HG02571 (cell line): ENCODE results near the gene ZNF503.

Experiments
- ATAC-seq: cut with Tn5 transposase; IDR thresholded peaks from one replicate; pipeline ENCODE4 v1.9.1; 2021; ENCODE audit warnings: mild to moderate bottlenecking, moderate library complexity; ENCODE audit not compliant: unreplicated experiment

Gene ZNF503

DNA sequence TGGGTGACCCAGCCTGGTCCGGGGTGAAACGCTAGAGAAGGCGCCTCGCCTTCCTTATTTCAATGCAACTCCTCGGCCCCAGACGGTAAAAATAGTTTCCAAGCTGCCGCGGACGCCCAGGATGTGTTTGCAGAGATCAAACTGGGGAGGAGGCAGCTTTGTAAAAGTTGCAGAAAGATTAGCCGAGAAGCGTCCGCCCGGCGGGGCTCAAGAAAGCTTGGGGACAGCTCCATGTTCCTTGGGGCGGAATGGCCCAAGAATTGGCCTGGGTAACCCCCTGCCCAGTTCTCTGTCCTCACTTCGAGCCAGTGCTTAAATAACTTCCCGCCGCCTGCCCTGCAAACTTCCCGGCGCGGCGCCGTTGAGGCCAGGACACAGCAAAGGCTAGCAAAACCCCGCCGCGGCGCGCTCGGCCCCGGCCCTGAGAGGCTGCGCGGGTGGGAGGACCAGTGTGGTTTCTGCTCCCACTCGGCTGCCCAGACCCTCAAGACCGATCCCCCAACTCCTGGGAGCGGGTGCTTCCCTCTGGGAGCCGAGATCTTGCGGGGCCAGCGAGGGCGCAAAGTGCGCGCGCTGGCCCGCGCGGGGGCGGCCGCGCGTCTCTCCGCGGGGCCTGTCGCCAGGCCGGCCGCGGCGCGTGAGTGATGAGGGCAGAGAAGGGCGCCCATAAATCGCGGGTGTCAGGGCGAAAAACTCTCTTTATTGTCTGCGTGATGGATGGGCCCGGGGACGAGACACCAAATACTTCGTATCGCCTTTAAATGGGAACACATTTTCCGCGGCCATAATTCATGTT is 6.3 kb upstream of the ZNF503 start:
- ATAC-seq = no peak

DNA sequence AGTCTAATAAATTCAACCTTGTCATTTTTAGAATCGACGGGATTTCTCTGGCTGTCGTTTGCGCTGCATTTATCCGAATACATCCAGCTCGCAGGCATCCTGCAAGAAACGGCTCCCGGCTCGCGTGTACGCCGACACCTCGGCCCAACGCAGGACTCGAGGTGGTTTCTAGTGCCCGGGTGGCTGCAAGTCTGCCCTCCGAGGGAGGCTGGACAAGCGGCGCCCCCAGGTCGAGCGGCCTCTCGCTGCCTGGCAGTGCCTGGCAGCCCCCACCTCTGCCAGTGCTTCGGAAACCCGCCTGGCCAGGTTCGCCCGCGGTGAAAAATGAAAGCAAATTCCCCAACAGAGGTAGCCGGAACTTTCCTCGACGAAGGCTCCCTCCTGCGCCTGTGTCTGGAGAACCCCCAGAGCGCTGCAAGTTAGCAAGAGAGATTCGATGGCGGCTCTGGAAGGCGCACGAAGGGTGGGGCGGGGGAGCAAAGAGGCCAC is 5.7 kb upstream of the ZNF503 start:
- no peak for ATAC-seq

DNA sequence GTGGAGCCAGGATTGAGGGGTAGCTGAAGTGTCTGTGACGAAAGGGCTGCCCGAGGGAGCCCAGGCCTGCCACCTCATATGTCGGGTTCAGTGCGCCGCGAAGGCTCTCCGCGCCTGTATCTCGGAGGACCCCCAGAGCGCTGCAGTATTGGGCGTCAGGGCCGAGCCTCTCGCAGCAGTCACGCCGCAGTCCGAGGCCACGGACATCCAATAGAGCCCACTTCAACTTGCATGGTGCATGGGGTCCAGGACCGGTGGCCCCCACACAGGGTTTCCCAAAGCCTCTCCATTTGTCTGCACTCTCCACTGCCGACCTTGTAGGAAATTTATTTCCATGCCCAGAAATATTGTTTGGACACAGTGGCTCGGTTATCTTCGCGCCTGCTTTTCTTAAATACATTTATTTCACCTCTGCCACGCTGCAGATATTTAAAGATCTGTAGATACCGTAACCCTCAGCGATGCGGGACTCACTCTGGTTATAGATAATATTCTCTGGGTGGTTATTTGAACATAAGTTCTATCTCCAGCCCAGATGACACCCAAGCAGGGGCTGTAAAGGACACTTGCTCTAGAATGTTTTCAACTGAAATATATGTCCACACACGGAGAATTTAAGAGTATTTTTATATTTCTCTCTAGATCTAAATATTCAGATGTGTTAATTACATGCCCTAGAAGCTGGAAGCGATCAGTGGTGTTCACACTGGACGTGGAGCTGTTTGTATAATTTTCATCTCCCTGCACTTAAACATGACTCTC is 5.1 kb upstream of the ZNF503 start:
- ATAC-seq = no peak

DNA sequence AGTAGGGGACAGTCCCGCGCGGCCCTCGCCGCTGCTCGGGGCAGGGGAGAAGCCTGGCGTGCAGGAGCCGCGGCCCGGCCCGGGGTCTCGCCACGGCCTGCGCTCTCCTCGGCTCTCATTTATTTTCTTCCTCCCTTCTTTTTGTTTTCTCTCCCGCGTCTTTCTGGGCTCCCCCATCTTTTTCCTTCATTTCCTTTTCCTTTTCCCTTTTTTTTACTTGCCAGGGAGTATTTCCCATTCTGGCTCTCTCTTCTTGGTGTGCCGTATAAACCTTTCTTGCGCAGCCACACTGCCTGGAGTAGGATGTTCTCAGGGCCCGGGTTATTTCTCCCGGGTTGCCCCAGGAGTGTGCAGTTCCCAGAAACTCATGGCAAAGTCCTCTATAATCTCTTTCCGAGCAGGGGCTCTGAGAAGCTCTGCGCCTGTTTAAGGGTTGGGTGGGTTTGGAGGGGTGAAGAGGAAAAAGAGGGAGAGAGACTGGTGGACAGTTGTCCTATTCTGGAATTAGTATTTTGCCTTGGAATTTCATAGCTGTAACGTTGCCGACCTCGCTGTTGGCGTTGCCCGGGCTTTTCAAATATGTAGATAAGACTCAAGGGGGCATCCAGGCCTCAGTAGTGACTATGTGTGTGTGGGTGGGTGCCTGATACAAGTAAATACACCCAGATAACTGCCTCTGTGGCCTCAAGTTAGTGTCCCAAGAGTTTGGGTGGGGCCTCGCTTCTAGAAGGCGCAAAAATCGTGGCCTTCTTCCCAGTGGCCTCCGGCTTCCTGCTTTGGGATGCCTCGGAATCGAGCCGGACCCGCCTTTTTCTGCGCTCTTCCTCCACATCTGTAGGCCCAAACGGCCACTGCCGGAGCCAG is 4.3 kb upstream of the ZNF503 start:
- ATAC-seq = no peak

DNA sequence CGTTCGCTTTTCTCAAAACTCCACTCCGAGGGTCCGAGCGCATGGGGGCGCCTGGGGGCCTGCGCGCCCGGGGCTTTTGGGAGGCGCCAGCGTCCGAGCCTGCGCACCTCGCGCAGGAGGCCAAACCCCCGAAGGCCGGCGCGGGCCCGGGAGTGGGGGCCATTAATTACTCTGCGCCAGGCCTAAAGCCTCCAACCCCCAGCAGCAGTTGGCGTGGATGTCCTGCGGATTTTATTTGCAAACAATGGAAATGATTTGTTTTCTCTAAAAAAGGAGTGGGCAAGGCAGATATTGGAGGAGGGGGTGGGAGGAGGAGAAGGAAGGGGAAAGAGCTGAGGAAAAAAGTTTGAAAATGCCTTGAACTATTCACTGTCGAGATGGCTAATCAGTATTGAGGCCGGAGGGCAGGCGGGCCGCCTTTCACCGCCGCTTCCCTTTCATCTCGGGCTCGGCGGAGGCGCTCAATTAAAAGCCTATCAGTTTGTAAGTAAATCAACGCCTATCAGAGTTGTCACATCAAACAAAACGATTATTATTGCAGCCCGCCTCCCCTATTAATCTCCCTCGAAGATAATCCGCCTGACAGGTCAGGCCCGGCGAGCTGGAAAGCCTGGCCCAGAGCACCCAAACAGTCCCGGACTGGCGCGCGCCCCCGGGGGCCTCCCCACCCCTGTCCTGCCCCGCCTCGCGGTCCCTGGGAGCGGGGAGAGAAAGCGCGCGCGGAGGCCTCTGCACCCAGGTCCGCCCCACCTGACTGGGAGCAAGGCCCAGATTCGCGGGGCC is 3.4 kb upstream of the ZNF503 start:
- ATAC-seq = no peak

DNA sequence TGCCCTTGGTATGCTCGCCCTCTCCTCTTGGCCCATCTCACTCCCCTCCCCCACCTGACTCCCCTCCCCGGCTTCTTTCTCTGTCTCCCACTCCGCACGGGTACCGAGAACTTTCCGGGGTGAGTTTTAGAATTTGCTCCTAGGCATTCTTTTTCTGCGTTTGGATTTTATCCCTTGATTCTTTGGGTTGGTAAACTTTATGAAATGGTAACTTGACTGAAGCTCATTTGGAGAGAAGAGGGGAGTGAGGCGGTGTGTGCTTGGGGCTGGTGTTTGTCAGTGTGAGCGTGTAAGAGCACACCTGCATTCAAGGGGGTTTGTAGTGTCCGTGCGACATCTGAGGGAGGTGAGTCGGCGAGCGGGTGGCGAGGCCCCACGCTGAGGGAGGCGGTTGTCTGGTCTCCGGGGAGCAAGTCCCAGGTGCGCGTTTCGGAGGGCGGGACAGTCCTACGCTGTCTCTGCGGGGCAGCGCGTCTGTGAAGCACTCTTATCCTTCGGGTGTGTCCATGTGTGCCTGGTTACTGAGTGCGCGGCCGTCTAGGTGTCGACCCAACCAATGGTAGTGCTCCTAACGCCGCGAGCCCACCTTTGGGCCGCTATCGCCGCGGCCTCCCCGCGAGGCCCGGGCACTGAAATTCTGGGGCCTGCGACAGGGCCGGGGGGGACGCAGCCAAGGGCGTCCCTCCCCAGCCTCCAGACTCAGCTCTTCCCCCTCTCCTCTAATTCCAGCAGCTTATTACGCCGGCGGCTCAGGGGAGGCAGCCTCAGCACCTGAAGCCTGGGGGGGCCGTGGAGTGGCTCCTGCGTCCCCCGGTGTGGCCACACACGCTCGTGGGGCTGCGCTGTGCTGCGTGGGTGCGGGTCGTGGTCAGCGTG is 2.6 kb upstream of the ZNF503 start:
- ATAC-seq = no peak

DNA sequence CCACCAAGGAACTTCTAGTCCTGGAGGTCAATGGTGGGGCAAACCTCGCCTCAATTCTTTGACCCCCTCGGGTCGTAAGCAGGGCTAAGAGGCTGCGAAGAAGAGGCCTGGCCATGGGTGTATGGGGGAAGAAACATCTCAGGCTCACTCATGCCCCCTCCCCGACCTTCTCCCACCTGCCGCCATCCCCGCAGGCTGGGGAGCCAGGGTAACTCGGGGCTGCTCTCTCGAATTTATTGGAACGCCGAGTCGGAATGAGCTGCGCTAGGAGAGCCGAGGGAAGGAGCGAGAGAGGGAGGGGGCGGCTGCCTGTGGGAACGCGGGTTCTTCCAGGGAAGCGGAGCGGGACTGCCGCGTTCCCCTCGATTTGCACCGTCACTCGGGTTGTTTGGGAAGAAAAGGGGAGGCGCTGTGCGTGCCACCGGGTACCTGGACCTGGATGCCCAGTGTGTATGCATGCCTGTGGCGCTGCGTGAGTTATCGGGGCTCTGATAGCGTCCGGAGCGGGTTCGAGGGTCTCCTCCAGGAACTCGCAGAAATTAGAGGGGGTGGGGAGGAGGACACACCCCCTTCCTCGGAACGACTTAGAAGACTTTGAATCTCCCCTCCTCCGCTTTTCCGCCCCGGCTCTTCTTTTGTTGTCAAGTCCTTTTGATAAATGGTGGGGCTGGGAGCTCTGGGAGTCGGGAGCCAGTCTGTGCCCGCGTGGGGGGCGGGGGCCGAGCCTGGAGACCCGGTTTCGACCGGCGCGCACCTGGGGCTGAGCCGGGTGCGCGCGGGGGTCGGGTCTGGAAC is 1.8 kb upstream of the ZNF503 start:
- no peak for ATAC-seq

DNA sequence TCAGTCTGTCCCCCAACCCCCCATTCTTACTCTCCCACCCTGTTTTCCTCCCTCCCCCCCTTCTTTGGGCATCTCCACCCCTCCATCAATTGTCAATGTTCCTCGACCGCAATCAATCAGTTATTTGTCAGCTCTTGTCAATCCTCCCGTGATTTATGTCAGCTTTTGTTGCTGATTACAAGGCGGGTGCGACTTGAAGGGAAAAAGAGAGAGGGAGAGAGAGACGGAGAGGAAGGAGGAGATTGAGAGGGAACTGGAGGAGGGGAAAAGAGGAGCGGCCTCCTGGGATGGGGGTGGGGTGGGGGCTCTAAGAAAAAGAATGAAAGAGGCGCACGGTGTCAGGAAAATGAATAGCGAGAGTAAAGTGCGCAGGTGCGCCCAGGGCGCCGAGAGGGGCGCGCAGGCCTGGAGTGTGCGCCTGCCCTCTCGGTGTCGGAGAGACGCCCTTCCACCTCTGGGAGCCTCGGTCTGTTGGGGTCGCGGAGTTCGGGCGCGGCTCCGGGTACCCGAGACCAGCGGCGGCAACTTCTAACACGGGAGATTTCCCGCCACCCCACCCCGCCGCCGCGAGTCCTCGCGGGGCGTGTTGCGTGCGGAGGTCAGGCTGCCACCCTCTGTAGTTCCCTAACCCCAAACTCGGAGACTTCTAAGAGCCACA is 1.1 kb upstream of the ZNF503 start:
- no peak for ATAC-seq

DNA sequence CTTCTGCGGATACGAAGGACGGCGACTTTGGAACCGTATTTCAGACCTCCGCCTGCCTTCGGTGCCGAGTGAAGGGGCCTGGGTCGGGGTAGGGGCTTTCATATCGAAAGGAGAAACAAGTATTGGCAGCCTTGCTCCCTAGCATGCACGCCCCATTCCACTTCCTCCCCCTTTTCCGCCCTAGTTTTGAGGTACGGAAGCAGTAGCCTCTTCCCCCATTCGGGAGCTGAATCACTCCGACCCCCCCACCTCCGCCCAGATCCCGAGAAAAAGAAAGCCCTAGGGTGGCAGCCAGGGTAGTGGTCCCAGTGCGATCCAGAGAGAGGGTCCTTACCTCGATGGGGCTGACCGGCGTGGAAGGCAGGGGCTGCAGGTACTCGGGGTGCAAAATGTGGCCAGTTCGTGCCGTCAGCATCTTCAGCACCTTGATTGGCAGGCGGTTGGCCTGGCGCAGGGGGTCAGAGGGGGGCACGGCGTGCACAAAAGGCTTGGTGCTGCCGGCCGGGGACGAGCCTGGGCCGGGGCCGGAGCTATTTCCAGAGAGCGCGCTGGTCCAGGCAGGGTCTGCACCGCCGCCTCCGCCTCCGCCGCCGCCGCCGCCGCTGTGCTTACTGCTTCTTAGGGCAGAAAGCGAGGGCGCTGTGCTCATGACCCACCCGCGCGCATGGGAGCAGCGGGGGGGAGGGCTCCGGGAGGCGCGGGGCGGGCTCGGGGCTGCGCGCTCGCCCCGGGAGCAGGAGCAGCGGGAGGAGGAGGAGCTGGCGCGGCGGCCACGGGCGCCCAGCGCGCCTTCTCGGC is 594 bp downstream of the ZNF503 start:
- no peak for ATAC-seq

DNA sequence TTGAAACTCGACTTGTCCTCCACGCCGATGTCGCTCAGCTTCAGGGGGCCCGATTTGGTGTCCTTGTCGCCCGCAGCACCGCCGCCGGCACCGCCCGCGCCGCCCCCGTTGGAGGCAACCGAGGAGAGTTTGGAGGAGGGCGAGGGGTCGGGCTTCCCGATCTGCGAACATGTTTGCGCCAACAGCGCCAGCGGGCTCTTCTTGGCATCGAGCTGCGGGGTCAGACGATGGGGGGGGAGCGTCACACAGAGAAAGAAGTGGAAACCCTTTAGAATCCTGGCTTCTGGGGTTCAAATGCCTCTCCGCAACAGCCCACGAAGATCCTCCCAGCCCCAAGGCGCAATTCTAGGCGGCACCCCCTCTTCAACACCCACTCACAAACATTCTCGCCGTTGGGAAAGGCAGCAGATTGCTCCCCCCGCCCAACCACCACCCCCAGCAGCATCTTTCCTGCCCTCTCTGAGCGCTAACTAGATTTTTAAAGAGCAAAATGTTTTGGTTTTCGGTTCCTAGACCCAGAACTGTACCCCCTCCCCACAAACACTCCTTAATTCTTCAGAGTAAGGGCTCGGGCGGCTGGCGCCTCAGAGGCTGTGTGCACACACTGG is 1.3 kb downstream of the ZNF503 start:
- no peak for ATAC-seq

DNA sequence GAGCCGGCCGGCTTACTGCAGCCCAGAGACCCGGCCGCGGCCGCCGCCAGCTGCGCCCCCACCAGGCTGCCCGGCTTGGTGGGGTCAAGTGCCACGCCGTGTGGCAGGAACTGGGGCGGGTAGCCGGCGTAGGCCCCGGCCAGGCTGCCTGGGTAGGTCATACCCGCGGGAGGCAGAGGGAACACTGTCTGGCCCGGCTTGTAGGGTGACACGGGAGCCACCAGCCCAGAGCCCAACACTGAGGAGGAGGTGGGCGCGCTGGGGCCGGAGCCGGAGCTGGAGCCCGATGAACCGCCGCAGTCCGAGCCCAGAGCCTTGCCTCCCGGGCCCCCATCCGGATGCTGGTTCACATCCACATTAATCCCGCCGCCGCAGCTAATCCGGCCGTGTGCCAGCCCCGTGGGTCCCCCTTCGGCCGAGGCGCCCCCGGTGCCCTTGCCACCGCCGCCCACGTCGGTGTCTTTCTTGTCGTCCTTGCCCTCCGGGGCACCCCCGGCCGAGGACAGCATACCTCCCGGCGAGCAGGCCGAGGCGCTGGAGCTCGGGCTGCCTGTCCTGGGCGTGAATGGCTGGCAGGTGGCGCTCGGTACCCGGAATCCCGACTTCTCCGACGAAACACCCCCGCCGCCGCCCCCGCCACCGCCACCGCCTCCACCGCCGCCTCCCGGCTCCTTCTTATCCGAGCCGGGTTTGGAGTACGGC is 2.0 kb downstream of the ZNF503 start:
- peak; percentile 43 for ATAC-seq

DNA sequence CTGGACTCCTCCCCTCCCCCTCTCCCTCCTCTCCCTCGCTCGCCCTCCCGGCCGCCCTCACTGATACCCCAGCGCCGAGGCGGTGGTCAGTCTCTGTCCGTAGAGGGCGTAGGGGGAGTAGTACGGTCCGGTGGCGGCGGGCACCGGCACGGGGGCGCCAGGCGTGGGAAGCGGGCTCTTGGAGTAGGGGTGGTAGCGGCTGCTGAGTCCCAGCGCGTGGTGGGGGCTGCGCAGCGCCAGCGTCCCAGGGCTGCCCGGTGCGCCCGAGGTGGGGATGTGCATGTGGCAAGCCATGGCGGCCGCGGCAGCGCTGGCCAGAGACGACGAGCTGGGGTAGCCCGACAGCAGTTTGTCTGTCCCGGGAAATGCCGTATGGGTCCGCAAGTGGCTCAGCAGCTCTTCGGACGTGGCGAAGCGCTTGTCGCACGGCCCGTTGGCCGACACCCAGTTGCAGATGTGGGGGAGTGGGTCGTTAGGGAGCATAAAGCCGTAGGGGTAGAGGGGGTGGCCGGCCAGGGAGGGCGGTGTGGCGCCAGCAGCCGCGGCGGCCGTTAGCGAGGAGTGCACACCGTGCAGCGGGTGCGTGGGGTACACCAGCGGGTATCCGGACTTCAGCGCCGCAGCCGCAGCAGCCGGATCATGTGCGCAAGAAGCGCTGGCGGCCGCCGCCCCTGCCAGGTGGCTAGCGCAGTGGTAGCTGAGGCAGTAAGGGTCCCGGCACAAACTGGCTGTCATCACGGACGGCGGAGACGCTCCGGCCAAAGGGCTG is 2.7 kb downstream of the ZNF503 start:
- no peak for ATAC-seq

DNA sequence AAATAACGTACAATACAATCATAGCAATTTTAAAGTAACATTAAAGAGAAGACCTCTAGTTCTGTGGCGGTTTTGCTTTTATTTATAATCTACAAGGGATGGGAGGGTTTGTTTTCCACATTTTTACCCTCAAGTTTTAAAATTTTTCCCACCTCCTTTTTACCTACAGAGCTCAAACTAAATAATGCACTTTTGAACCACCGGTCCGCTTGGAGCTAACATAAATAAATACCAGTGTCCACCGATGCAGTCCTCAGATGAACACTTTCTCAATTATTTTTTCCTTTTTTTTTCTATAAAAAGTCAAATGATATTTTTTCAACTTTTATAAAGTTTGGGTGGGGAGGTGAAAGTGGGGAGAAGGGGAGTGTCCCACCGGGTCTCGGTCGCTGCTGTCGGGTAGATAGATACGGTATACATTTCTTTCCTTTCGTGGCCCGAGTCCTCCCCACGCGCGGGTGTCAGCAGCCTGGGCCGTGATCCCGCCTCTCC is 3.3 kb downstream of the ZNF503 start:
- no peak for ATAC-seq

DNA sequence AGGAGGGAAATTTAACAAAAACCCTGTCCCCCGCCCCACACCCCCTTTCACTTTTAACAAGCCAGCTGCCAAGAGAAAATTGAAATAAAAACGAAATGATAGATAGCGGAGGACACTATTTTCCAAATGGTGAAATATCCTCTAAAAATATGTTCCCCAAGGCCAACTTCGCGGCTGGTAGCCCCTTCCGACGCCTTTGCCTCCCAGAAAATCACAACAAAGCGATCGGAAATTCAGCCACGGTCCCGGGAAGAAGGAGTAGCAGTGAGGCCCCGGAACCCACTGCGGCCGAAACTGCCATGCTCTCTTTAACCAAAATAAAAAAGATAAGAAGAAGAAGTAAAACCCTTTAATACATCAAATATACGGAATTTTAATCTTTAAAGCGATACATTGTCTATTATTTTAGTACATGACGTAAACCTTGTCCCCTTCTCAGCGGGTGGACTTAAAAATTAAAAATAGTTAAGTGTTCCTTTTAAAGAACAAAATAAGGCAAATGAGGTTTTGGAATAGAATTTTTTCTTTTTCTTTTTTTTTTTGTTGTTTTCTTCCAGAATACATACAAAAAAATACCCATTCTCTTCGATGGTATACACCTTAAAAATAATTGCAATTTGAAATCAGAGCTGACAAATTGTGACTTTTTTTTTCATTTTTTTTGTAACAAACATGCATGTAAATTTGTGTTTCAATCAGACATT is 3.9 kb downstream of the ZNF503 start:
- no peak for ATAC-seq
